HCT116 (cell line): ENCODE measurements around the gene VMO1. TPM values are rescaled to one million over a fixed set of nuclear protein-coding genes. Genes with fewer than 3 reads are reported as not detected.

Experiments
- ATAC-seq: fragments of 200-7000 bp; cut with Tn5 transposase; 2 replicates; pipeline ENCODE4 v1.9.1; 2020; ENCODE audit warnings: mild to moderate bottlenecking, moderate library complexity
- BruUV-seq: library from RNA; stranded (reverse); fragments of 400-500 nt; replicated peaks from 2 replicates; lab custom pipeline; 2021; lab: Mats Ljungman, UMichigan
- CTCF ChIA-PET: fragments of 300-600 bp; sonication (Branson Sonifier 250); formaldehyde crosslinking; loops from one replicate; lab custom pipeline; 2021; ENCODE audit warnings: antibody characterized with exemption; lab: Charles Lee
- POLR2A ChIA-PET: fragments of 300-600, 350-600 bp; sonication (Branson Sonifier 250); formaldehyde crosslinking; loops from one replicate; lab custom pipeline; 2021; ENCODE audit warnings: antibody characterized with exemption; lab: Charles Lee
- RAD21 ChIA-PET, 2 experiments: fragments of 300-600 bp; sonication (Branson Sonifier 250); formaldehyde crosslinking; loops; one replicate each; lab custom pipeline; 2023; ENCODE audit warnings: low total read pairs in 2 of 2; ENCODE audit not compliant: uncharacterized antibody in 2 of 2, unreplicated experiment in 2 of 2, low non-redundant PET in 1 of 2; lab: Charles Lee
- DNase-seq: peaks from one replicate; pipeline ENCODE4 v3.0.0-alpha.2; 2010; ENCODE audit warnings: low read depth, low spot score
- H2AFZ ChIP-seq: fragments of 200-600 bp; shearing (Covaris generic), sonication (generic); 2 replicates; pipeline ENCODE4 v1.6.1; 2017; ENCODE audit warnings: low read depth, mixed run types, mixed read lengths, antibody characterized with exemption, low read length; ENCODE audit not compliant: poor library complexity, severe bottlenecking
- H3K27ac ChIP-seq: 2 replicates; pipeline ENCODE4 v1.5.1; 2012; ENCODE audit warnings: low read depth, low read length
- H3K27me3 ChIP-seq: fragments of 200-600 bp; sonication (generic); 2 replicates; pipeline ENCODE4 v1.6.1; 2016; ENCODE audit warnings: mixed run types, low read length, mixed read lengths; ENCODE audit not compliant: insufficient read depth
- H3K36me3 ChIP-seq, 2 experiments: fragments of 200-500 bp in 1 of 2; fragments of 200-600 bp in 1 of 2; sonication (Bioruptor generic) in 1 of 2; sonication (generic) in 1 of 2; 2 replicates each; pipeline versions ENCODE4 v1.5.1 to v1.6.1; 2014 to 2016; ENCODE audit warnings: low read length in 2 of 2, inconsistent platforms in 1 of 2, mixed read lengths in 1 of 2, mixed run types in 1 of 2; ENCODE audit not compliant: insufficient read depth in 2 of 2, control insufficient read depth in 1 of 2
- H3K4me1 ChIP-seq, 2 experiments: fragments of 200-600 bp in 1 of 2; sonication (generic) in 1 of 2; 2 replicates each; pipeline versions ENCODE4 v1.5.1 to v1.6.1; 2012 to 2017; ENCODE audit warnings: low read length in 2 of 2, inconsistent platforms in 1 of 2, mild to moderate bottlenecking in 1 of 2, mixed read lengths in 1 of 2, mixed run types in 1 of 2, moderate library complexity in 1 of 2; ENCODE audit not compliant: insufficient read depth in 2 of 2, control insufficient read depth in 1 of 2
- H3K4me2 ChIP-seq: fragments of 200-600 bp; sonication (generic); 2 replicates; pipeline ENCODE4 v1.6.1; 2017; ENCODE audit warnings: mixed run types, low read length, mixed read lengths
- H3K4me3 ChIP-seq, 2 experiments: fragments of 200-600 bp in 1 of 2; sonication (generic) in 1 of 2; replicated peaks in 1 of 2; 2 replicates each; pipeline ENCODE4 v1.5.1; 2011 to 2016; ENCODE audit warnings: low read length in 2 of 2, control low read depth in 1 of 2, low read depth in 1 of 2, mild to moderate bottlenecking in 1 of 2, mixed read lengths in 1 of 2, mixed run types in 1 of 2
- H3K79me2 ChIP-seq: fragments of 200-600 bp; sonication (generic); 2 replicates; pipeline ENCODE4 v1.6.1; 2017; ENCODE audit warnings: mild to moderate bottlenecking, mixed run types, low read length, moderate library complexity, mixed read lengths; ENCODE audit not compliant: insufficient read depth
- H3K9ac ChIP-seq: fragments of 200-600 bp; sonication (generic); 2 replicates; pipeline ENCODE4 v1.6.1; 2016; ENCODE audit warnings: low read length, mixed read lengths
- H3K9me2 ChIP-seq: fragments of 200-600 bp; sonication (generic), shearing (Covaris generic); 2 replicates; pipeline ENCODE4 v1.6.1; 2017; ENCODE audit warnings: mixed run types, mild to moderate bottlenecking, moderate library complexity; ENCODE audit not compliant: insufficient read depth
- H3K9me3 ChIP-seq, 2 experiments: fragments of 200-500 bp in 1 of 2; fragments of 200-600 bp in 1 of 2; sonication (Bioruptor generic) in 1 of 2; sonication (generic) in 1 of 2; 2 replicates each; pipeline ENCODE4 v1.6.1; 2014 to 2017; ENCODE audit warnings: low read length in 2 of 2, mixed read lengths in 2 of 2, inconsistent platforms in 1 of 2, low read depth in 1 of 2, mild to moderate bottlenecking in 1 of 2, mixed run types in 1 of 2, moderate library complexity in 1 of 2; ENCODE audit not compliant: control insufficient read depth in 1 of 2, insufficient read depth in 1 of 2
- H4K20me1 ChIP-seq: fragments of 200-600 bp; sonication (generic), shearing (Covaris generic); 2 replicates; pipeline ENCODE4 v1.6.1; 2017; ENCODE audit warnings: mixed run types, mild to moderate bottlenecking, moderate library complexity; ENCODE audit not compliant: insufficient read depth
- CEBPB ChIP-seq: IDR thresholded peaks from 2 replicates; pipeline ENCODE4 v1.6.1; 2012; ENCODE audit warnings: low read depth
- CTCF ChIP-seq, 3 experiments: fragments of 200-600 bp in 1 of 3; sonication (generic) in 1 of 3; IDR thresholded peaks in 2 of 3; conservative IDR thresholded peaks in 1 of 3; 2 replicates each; pipeline ENCODE4 v1.5.1; 2012 to 2017; ENCODE audit warnings: low read depth in 2 of 3, low read length in 2 of 3, antibody characterized with exemption in 1 of 3, borderline replicate concordance in 1 of 3, control low read depth in 1 of 3, mild to moderate bottlenecking in 1 of 3, mixed read lengths in 1 of 3, mixed run types in 1 of 3, moderate library complexity in 1 of 3; ENCODE audit not compliant: insufficient read depth in 1 of 3
- EGR1 ChIP-seq: IDR thresholded peaks from 2 replicates; pipeline ENCODE4 v1.6.1; 2012; ENCODE audit warnings: low read depth
- ELF1 ChIP-seq: IDR thresholded peaks from 2 replicates; pipeline ENCODE4 v1.6.1; 2012; ENCODE audit warnings: low read depth, borderline replicate concordance
- EZH2 ChIP-seq: fragments of 200-600 bp; sonication (generic); IDR thresholded peaks from 2 replicates; pipeline ENCODE4 v1.6.1; 2017; ENCODE audit warnings: antibody characterized with exemption, mixed run types
- EZH2phosphoT487 ChIP-seq: fragments of 200-600 bp; IDR thresholded peaks from 2 replicates; pipeline ENCODE4 v1.6.1; 2018; ENCODE audit warnings: antibody characterized with exemption, borderline replicate concordance
- FOSL1 ChIP-seq: IDR thresholded peaks from 2 replicates; pipeline ENCODE4 v1.6.1; 2012; ENCODE audit warnings: low read depth
- JUND ChIP-seq: IDR thresholded peaks from 2 replicates; pipeline ENCODE4 v1.6.1; 2012
- MAX ChIP-seq: IDR thresholded peaks from 2 replicates; pipeline ENCODE4 v1.6.1; 2012
- POLR2AphosphoS5 ChIP-seq: IDR thresholded peaks from 2 replicates; pipeline ENCODE4 v1.6.1; 2011; ENCODE audit warnings: mild to moderate bottlenecking, low read depth, low read length, moderate library complexity
- REST ChIP-seq: IDR thresholded peaks from 2 replicates; pipeline ENCODE4 v1.6.1; 2012; ENCODE audit warnings: low read depth
- SIN3A ChIP-seq: IDR thresholded peaks from 2 replicates; pipeline ENCODE4 v1.6.1; 2012; ENCODE audit warnings: low read depth
- SP1 ChIP-seq: IDR thresholded peaks from 2 replicates; pipeline ENCODE4 v1.6.1; 2012; ENCODE audit warnings: low read depth
- SRF ChIP-seq: IDR thresholded peaks from 2 replicates; pipeline ENCODE4 v1.6.1; 2012; ENCODE audit warnings: low read depth
- TCF7L2 ChIP-seq: IDR thresholded peaks from 2 replicates; pipeline ENCODE4 v1.7.0; 2011; ENCODE audit warnings: borderline replicate concordance, inconsistent platforms; ENCODE audit not compliant: insufficient read depth, insufficient read length; ENCODE audit errors: extremely low read depth
- ZBTB33 ChIP-seq: IDR thresholded peaks from 2 replicates; pipeline ENCODE4 v1.6.1; 2011; ENCODE audit warnings: mild to moderate bottlenecking, low read length, moderate library complexity; ENCODE audit not compliant: insufficient replicate concordance; ENCODE audit errors: extremely low read depth
- ZFX ChIP-seq: fragments of 450-650 bp; IDR thresholded peaks from 2 replicates; pipeline ENCODE4 v1.6.1; 2017
- ZNF274 ChIP-seq: fragments of 200-500 bp; sonication (Bioruptor generic); IDR thresholded peaks from 2 replicates; pipeline ENCODE4 v1.6.1; 2014; ENCODE audit warnings: mild to moderate bottlenecking, low read depth, low read length, inconsistent platforms
- intact Hi-C: fragments of 100-400 bp; cut with micrococcal nuclease; formaldehyde crosslinking; loops from 2 replicates; pipeline ENCODE4 v1.10.0; 2022
- total RNA-seq: library from RNA; stranded (reverse); gene quantifications from one replicate; pipeline ENCODE4 v1.2.1, GENCODE V29; 2021; ENCODE audit not compliant: unreplicated experiment

Gene VMO1
- total RNA-seq, 1 experiment from 2014 or later = 0.76 TPM

GRCh38 chr17:4782652-4783051, 3.5 kb downstream of the VMO1 start (continued):
- no peak for TF ChIP-seq CTCF (IDR thresholded peaks at IDR 0.05 in 2 of 3, conservative IDR thresholded peaks at IDR 0.05 in 1 of 3; ENCODE audit: borderline replicate concordance in 1 of 3, insufficient read depth in 1 of 3, low read depth in 2 of 3, low read length in 2 of 3)
- no peak for TF ChIP-seq FOSL1
- TF ChIP-seq CEBPB = no peak
- TF ChIP-seq POLR2AphosphoS5 = no peak
- TF ChIP-seq MAX = no peak
- no peak for TF ChIP-seq EGR1
- no peak for TF ChIP-seq JUND

- ChIA-PET RAD21 (no interaction called here), POLR2A (no interaction called here), CTCF (interaction anchor here (3.3 kb wide), 1 partner anchor 8 kb away, joined by 19 read pairs; the partner anchor contains the start of gene GLTPD2)
- H3K27me3 ChIP-seq = no peaks in the 10 kb centered on the region
- H3K9me2 ChIP-seq = no peaks in the 10 kb centered on the region
- H3K79me2 ChIP-seq = no peaks in the 10 kb centered on the region
- H4K20me1 ChIP-seq = no peaks in the 10 kb centered on the region
- H3K4me3 ChIP-seq = no peak overlapping the region
- no TSS peak for BruUV-seq
- H3K4me1 ChIP-seq = no peaks in the 10 kb centered on the region
- ATAC-seq = no peak
- no peak for DNase-seq
- no peaks in the 10 kb centered on the region for H3K9me3 ChIP-seq
- H3K4me2 ChIP-seq = no peak overlapping the region
- intact Hi-C loops = no loop called here
- no peaks in the 10 kb centered on the region for H3K36me3 ChIP-seq
- no peak overlapping the region for H2AFZ ChIP-seq
- H3K9ac ChIP-seq = no peak overlapping the region
- no peak overlapping the region for H3K27ac ChIP-seq
- no peak for TF ChIP-seq SRF
- no peak for TF ChIP-seq ZBTB33
- TF ChIP-seq ELF1 = no peak
- TF ChIP-seq SP1 = no peak
- TF ChIP-seq FOSL1 = no peak
- TF ChIP-seq ZNF274 = no peak
- TF ChIP-seq MAX = no peak
- no peak for TF ChIP-seq EGR1
- no peak for TF ChIP-seq EZH2
- TF ChIP-seq REST = no peak
- TF ChIP-seq SIN3A = no peak
- no peak for TF ChIP-seq TCF7L2
- TF ChIP-seq ZFX = no peak
- TF ChIP-seq EZH2phosphoT487 = no peak
Observed at GRCh38 chr17:4780325-4780955, 5.7 kb downstream of the VMO1 start.
